ENCODE data around the gene ADARB2. TPM values are rescaled to one million over a fixed set of nuclear protein-coding genes. Genes with fewer than 3 reads are reported as not detected.
"Not testable (repeated sequence)": the region's sequence is repeated elsewhere in the genome, so short reads cannot be mapped to it uniquely, and the experiment has no call there.

Gene ADARB2
- total RNA-seq, 1 donor from 2014 or later: 0.08 TPM

GRCh38 chr10:1620803-1621202 lies 116.5 kb downstream of the ADARB2 start:
- no peak for DNase-seq (ENCODE audit: low read depth)
- Histone ChIP-seq H3K27me3 (ENCODE audit: control insufficient read depth, insufficient read depth, low read length) (no peaks in the 10 kb centered on the region), H3K36me3 (ENCODE audit: control insufficient read depth, insufficient read depth, low read length) (no peaks in the 10 kb centered on the region), H3K4me3 (ENCODE audit: low read depth, low read length) (no peak overlapping the region)
- no peak for TF ChIP-seq CTCF (IDR thresholded peaks at IDR 0.05; ENCODE audit: insufficient read depth, low read length, poor library complexity, severe bottlenecking)

DNA sequence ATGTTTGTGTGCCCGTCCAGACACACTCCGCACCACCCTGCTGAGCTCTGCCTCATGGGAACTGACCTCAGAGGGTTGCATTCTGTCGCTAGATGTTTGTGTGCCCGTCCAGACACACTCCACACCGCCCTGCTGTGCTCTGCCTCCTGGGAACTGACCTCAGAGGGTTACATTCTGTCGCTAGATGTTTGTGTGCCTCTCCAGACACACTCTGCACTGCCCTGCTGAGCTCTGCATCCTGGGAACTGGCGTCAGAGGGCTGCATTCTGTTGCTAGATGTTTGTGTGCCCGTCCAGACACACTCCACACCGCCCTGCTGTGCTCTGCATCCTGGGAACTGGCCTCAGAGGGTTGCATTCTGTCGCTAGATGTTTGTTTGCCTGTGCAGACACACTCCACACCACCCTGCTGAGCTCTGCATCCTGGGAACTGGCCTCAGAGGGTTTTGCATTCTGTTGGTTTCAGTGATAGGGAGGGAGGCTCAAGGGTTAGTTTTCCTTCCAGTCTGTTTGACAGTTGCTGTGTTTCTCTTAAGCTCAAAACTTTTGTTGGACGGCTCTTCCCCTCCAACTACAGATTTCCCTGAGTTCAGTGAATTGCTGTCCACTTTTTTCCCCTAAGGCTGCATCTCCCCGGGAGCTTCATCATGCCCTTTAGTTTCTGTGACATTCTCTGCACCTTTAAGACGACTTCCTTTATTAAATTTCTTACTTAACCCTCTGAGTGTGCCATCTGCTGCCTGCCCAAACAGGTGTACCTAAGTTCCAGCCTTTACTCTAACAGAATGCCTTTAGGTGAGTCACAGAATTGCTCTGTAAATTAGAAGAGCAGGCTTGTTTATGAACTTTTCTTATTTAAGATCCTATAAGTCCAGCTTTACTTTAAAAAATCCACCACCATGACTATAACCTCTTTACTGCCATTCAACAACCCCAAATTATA lies 119.7 kb downstream of the ADARB2 start:
- not testable (repeated sequence) for DNase-seq (ENCODE audit: low read depth)

GRCh38 chr10:1616701-1617100 lies 120.6 kb downstream of the ADARB2 start:
- not testable (repeated sequence) for H3K36me3 ChIP-seq (ENCODE audit: control insufficient read depth, insufficient read depth, low read length); H3K4me3 ChIP-seq (ENCODE audit: low read depth, low read length); DNase-seq (ENCODE audit: low read depth); H3K27me3 ChIP-seq (ENCODE audit: control insufficient read depth, insufficient read depth, low read length)

More for the DNA sequence above, 119.7 kb downstream of the ADARB2 start:
- not testable (repeated sequence) for H3K36me3 ChIP-seq (ENCODE audit: control insufficient read depth, insufficient read depth, low read length); H3K27me3 ChIP-seq (ENCODE audit: control insufficient read depth, insufficient read depth, low read length); H3K4me3 ChIP-seq (ENCODE audit: low read depth, low read length)

DNA sequence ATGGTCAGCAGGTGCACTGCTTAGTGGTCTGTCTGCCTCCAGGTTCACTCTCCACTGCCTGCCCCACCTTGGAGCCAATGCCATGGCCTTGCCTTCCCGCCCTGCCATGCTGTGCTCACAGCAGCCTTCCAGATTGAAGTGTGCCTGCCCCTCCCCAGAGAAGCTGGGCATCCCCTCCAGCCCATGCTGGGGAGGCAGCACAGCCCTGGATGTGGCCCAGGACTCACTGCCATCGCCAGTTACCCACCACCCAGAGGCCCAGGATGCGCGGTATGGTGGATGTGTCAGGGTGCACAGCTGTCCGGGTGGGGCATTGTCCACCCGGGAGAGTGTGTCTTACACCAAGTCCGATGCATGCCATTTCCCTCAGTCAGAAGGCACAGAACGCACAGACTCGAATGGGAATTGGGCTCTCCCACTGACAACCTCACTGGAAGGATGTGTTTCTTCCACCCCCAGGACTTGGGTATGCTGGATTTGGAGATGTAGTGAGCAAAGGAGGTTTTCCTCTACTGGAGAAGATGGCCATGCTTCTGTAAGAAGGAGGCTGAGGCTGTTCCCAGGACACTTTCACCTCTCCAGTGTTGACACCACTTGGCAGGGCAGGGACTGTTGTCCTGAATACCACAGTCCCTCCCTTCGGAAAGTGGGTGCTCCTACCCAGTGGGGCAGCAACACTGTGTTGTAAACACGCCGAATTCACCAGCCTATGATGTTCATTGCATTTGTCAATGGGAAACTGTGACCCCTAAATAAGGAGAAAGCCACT lies 122.0 kb downstream of the ADARB2 start:
- Histone ChIP-seq H3K27me3 (ENCODE audit: control insufficient read depth, insufficient read depth, low read length) (peaks cover 9% of the 10 kb centered on the region), H3K36me3 (ENCODE audit: control insufficient read depth, insufficient read depth, low read length) (no peaks in the 10 kb centered on the region), H3K4me3 (ENCODE audit: low read depth, low read length) (no peak overlapping the region)
- no peak for DNase-seq (ENCODE audit: low read depth)
- TF ChIP-seq CTCF (IDR thresholded peaks at IDR 0.05; ENCODE audit: insufficient read depth, low read length, poor library complexity, severe bottlenecking): no peak

- no peak for DNase-seq (ENCODE audit: low read depth)
These were observed 123.8 kb downstream of the ADARB2 start for GRCh38 chr10:1613511-1613910.

DNA sequence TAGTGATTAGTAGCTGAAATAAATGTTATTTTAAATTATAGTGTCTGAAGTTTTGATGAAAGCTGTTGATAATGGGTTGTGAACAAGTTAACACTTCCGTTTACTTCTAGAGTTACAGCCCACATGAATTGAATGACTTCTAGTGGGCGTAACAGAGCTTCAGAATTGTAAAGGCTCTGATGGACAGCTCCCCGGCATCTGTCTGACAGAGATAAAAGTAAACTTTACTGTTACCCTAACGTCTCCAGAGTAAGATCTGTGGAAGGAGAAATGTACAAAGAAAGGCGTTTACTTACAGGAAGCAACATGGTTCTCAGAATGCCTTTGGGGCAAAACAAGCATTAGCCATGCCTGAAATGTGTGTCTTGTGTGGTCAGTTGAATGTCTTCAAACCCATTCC lies 124.4 kb downstream of the ADARB2 start:
- H3K27me3 ChIP-seq (ENCODE audit: control insufficient read depth, insufficient read depth, low read length): peaks cover 18% of the 10 kb centered on the region
- TF ChIP-seq CTCF (IDR thresholded peaks at IDR 0.05; ENCODE audit: insufficient read depth, low read length, poor library complexity, severe bottlenecking): no peak
- no peaks in the 10 kb centered on the region for H3K36me3 ChIP-seq (ENCODE audit: control insufficient read depth, insufficient read depth, low read length)
- DNase-seq (ENCODE audit: low read depth): no peak
- H3K4me3 ChIP-seq (ENCODE audit: low read depth, low read length): no peak overlapping the region

More at GRCh38 chr10:1613511-1613910, 123.8 kb downstream of the ADARB2 start:
- H3K4me3 ChIP-seq (ENCODE audit: low read depth, low read length): no peak overlapping the region
- TF ChIP-seq CTCF (IDR thresholded peaks at IDR 0.05; ENCODE audit: insufficient read depth, low read length, poor library complexity, severe bottlenecking): no peak
- H3K27me3 ChIP-seq (ENCODE audit: control insufficient read depth, insufficient read depth, low read length): peaks cover 18% of the 10 kb centered on the region
- no peaks in the 10 kb centered on the region for H3K36me3 ChIP-seq (ENCODE audit: control insufficient read depth, insufficient read depth, low read length)

Data from kidney epithelial cell (primary cell).